NB4 (cell line): ENCODE results near the gene AGPS.

Source experiments
- POLR2A ChIP-seq: IDR thresholded peaks from 2 replicates; pipeline ENCODE4 v1.6.1; 2011; ENCODE audit warnings: mild to moderate bottlenecking; ENCODE audit not compliant: insufficient read length; ENCODE audit errors: extremely low read depth
- TF ChIP-seq, protein P1 (sequence below): IDR thresholded peaks from one replicate; pipeline ENCODE4 v1.5.1; 2012; ENCODE audit warnings: low read depth, low read length

- TF ChIP-seq POLR2A = no peak
- TF ChIP-seq, protein P1, sequence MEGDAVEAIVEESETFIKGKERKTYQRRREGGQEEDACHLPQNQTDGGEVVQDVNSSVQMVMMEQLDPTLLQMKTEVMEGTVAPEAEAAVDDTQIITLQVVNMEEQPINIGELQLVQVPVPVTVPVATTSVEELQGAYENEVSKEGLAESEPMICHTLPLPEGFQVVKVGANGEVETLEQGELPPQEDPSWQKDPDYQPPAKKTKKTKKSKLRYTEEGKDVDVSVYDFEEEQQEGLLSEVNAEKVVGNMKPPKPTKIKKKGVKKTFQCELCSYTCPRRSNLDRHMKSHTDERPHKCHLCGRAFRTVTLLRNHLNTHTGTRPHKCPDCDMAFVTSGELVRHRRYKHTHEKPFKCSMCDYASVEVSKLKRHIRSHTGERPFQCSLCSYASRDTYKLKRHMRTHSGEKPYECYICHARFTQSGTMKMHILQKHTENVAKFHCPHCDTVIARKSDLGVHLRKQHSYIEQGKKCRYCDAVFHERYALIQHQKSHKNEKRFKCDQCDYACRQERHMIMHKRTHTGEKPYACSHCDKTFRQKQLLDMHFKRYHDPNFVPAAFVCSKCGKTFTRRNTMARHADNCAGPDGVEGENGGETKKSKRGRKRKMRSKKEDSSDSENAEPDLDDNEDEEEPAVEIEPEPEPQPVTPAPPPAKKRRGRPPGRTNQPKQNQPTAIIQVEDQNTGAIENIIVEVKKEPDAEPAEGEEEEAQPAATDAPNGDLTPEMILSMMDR = no peak
Observed at GRCh38 chr2:177568893-177569292, 176.3 kb downstream of the AGPS start.
